Measurements from ENCODE around the gene NEK9.
"Not testable (repeated sequence)": the region's sequence is repeated elsewhere in the genome, so short reads cannot be mapped to it uniquely, and the experiment has no call there.

The NEK9 gene

DNA sequence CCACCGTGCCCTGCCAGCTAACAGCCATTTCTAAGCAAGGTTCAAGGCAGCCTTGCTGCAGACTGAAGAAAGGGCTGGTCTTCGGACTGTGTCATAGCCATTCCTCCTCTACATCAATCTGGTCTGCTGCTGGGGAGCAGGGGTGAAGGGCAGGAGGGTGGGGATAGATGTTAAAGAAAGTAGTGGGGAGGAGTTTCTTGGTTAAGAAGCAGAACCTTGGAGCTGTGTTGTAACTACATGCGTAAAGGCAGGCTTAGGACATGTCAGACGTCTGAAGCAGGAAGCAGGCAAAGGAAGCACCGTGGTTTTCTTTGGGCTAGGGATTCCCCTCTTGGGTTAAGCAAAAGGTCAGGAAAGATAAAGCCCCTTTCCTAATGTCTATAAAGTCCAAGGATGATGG lies 18.1 kb upstream of the NEK9 start:
- DNase-seq (ENCODE audit: low spot score): no peak

DNA sequence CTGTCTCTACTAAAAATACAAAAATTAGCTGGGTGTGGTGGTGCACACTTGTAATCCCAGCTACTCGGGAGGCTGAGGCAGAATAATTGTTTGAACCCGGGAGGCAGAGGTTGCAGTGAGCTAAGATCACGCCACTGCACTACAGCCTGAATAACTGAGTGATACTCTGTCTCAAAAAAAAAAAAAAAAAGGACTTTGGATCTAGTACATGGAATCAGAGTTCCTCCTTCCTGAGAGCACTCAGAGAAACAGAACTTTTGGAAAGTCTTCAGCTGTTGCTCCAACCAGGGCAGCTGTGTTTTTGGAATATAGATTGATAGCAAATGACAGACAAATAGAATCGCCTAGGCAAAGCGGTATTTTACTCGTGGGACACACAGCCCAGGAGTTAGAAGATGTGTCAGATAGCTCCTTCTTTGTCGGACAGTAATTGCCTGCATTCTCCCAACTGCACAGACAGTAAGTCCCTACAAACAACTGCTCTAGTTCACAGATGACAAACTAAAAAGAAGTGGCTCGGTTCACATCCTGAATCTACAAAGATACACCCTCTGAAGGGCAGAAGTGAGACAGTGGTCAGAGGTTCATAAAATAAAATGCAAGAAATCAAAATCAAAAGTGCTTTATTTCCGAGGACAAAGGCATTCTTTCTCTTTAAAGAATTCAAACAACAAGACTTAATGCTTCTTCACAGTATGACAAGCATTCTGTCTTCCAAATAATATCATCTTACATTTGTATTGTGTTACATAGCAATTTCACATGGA lies 17.1 kb upstream of the NEK9 start:
- no peak for DNase-seq (ENCODE audit: low spot score)

DNA sequence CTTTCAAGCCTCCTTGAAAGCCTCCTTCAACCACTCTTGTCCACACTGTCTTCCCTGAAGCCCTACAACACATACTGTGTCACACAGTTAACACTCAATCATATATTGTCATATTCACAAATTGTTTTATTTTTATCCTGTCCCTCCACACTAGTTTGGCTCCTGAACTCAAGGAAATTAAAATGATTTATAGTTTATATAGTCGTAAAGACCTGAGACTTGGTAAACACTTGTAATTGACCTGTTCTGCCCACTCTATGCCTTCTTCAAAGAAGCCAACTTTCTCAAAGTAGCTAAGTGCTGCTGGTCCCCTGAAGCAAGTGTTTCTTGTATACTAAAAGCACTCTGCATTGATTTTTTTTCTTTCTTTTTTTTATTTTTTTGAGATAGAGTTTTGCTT lies 15.6 kb upstream of the NEK9 start:
- DNase-seq (ENCODE audit: low spot score): no peak

- DNase-seq (ENCODE audit: low spot score): peak; percentile 52
Measured at GRCh38 chr14:75141967-75142366, 15.1 kb upstream of the NEK9 start.

GRCh38 chr14:75141062-75141461 lies 14.2 kb upstream of the NEK9 start:
- no peak for DNase-seq (ENCODE audit: low spot score)

DNA sequence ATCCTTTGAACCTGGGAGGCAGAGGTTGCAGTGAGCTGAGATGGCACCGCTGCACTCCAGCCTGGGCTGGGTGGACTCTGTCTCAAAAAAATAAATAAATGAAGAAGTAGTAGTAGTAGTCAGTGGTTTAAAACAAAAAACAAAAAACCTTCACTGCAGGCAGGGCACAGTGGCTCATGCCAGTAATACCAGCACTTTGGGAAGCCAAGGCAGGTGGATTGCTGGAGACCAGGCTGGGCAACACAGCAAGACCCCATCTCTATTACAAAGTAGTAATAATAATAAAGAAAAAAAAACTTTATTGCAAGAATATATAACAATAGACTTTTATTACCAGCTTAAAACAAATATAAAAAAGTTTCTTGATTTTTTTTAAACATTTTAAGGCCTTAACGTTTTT lies 13.8 kb upstream of the NEK9 start:
- DNase-seq (ENCODE audit: low spot score): no peak

DNA sequence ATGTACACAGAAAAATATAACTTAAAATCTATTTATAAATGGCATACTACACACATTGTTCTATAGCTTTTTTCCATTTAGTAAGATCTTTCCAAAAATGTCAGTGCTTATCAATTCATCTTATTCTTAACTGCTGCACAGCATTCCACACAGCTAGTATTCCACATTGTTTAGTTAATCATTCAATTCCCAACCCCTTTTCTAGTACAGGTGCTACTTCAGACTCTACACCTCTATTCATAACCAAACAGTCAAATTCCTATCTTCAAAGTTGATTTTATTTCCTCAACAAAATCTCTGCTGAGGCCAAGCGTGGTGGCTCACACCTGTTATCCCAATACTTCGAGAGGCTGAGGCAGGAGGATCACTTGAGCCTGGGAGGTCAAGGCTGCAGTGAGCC lies 12.3 kb upstream of the NEK9 start:
- no peak for DNase-seq (ENCODE audit: low spot score)

- DNase-seq (ENCODE audit: low spot score): no peak
Measured at GRCh38 chr14:75138492-75138891, 11.6 kb upstream of the NEK9 start.

DNA sequence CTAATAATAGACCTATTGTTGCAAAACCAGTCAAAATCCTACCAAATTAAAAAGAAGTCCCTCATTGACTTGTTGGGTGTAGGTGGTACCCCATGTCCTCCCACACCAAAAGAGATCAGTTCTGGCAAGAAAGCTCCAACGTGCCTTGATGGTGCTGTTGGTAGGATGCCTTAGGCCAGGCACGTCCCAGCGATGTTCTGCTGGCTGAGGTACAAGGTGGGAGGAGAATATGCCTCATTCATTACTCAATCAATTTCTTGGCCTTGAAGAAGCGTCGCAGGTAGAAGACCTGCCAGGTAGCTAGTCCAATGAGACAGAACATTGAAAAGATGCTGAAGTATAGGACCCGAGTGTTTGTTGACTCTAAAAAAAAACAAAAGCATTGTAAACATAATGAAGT lies 7.8 kb upstream of the NEK9 start:
- DNase-seq (ENCODE audit: low spot score): no peak

GRCh38 chr14:75133597-75133996 lies 6.7 kb upstream of the NEK9 start:
- DNase-seq (ENCODE audit: low spot score): no peak

GRCh38 chr14:75132382-75133086 lies 5.7 kb upstream of the NEK9 start:
- peak; percentile 80 for DNase-seq (ENCODE audit: low spot score)

GRCh38 chr14:75128596-75128990 lies 1.7 kb upstream of the NEK9 start:
- DNase-seq (ENCODE audit: low spot score): no peak

GRCh38 chr14:75127903-75128595 lies 1.2 kb upstream of the NEK9 start:
- no peak for DNase-seq (ENCODE audit: low spot score)

DNA sequence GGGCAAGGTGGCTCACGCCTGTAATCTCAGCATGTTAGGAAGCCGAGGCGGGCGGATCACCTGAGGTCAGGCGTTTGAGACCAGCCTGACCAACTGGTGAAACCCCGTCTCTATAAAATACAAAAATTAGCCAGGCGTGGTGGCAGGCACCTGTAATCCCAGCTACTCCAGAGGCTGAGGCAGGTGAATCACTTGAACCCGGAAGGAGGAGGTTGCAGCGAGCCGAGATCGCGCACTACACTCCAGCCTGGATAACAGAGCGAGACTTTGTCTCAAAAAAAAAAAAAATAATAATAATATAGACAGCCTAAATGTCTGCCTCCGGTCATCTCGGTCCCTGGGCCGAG lies 599 bp upstream of the NEK9 start:
- DNase-seq (ENCODE audit: low spot score): not testable (repeated sequence)

GRCh38 chr14:75126121-75126544 lies 715 bp downstream of the NEK9 start:
- peak; percentile 25 for DNase-seq (ENCODE audit: low spot score)

GRCh38 chr14:75125617-75126016 lies 1.2 kb downstream of the NEK9 start:
- DNase-seq (ENCODE audit: low spot score): no peak

GRCh38 chr14:75123991-75124390 lies 2.9 kb downstream of the NEK9 start:
- DNase-seq (ENCODE audit: low spot score): peak; percentile 55

GRCh38 chr14:75121552-75121951 lies 5.3 kb downstream of the NEK9 start:
- no peak for DNase-seq (ENCODE audit: low spot score)

DNA sequence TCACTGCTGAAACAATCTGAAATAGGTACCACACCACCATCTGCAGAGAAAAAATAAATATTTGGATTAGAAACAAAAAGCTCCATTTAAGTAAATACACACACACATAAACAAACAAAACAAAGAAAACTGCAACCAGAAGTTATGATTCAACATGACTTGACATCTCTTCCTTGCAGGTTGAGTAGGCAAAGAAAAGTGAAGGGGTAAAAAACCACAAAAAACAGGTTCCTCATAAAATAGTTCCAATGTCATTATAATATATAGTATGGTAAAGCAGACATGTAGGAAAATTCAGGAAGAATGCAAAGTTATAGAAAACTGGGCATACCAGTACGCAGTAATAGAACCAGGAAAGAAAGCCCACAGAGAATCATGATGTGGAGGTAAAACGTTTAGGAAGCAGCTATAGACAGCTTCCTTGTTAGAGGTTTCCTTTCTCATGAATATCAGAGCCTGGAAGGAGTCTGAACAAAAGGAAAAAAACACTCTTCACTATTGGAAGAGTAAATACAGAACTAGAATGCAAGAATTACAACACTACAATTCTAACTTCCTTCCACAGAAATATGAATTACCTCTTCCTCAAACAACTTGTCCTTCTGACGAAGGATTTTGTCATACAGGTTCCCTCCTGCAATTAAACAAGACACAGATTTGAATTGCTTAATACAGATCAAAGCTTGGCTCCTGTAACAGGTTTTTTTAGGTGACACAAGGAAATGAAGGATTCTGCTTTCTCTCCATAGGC lies 6.1 kb downstream of the NEK9 start:
- no peak for DNase-seq (ENCODE audit: low spot score)

DNA sequence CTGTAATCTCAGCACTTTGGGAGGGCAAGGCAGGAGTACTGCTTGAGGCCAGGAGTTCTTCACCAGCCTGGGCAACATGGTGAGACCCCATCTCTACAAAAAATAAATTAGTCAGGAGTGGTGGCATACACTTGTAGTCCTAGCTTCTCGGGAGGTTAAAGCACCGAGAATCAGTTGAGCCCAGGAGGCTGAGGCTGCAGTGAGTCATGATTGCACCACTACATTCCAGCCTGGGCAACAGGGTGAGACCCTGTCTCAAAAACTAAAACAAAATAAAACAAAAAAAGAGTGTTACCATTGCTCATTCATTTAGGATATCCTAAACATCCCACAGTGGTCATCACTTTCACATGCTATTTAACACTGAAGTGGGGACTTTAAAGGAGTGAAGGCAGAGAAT lies 7.8 kb downstream of the NEK9 start:
- no peak for DNase-seq (ENCODE audit: low spot score)

GRCh38 chr14:75113932-75114539 lies 12.8 kb downstream of the NEK9 start:
- no peak for DNase-seq (ENCODE audit: low spot score)

DNA sequence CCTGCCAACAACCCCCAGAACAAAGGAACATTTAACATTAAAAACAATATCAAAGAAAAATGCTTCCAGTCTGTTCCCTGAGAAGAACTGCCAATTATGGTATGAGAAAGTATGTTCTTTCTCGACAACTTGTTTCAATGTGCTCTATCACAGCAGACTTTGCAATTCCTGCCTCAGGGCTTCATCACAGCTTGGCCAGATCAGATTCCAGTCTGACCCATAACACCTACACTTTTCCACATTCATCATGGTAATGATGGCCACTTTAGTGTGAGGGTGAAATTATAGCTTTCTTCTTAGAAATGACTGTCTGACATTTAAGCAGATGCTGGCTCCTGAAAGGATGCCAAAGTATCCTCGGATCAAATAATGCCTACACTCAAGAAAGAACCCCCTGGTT lies 17.0 kb downstream of the NEK9 start:
- no peak for DNase-seq (ENCODE audit: low spot score)

Data from CD4-positive, alpha-beta T cell treated with Interleukin-15 for 4 hours (primary cell).